Right atrium auricular region (tissue), 2 donors: ENCODE data around the gene DET1. TPM values are rescaled to one million over a fixed set of nuclear protein-coding genes. Genes with fewer than 3 reads are reported as not detected.
A peak's percentile ranks its signal among the peaks of the same experiment; 100 is the strongest.

Experiments used
- DNase-seq: peaks from one replicate; pipeline ENCODE4 v3.0.0-alpha.2; 2019; ENCODE audit warnings: low spot score
- H3K27ac ChIP-seq, 2 donors: fragments of 200-600 bp; sonication (generic); 1 replicate in 1 of 2; 2 replicates in 1 of 2; pipeline ENCODE4 v1.5.1; 2016 to 2019
- H3K27me3 ChIP-seq, 2 donors: fragments of 200-600 bp; sonication (generic); one replicate each; pipeline versions ENCODE4 v1.5.1 to v1.6.0; 2017 to 2019
- H3K36me3 ChIP-seq: fragments of 200-600 bp; sonication (generic); one replicate; pipeline ENCODE4 v1.5.1; 2016
- H3K4me1 ChIP-seq, 2 donors: fragments of 200-600 bp; sonication (generic); one replicate each; pipeline versions ENCODE4 v1.5.1 to v1.6.0; 2017 to 2019
- H3K4me3 ChIP-seq, 2 donors: fragments of 200-600 bp; sonication (generic); 1 replicate in 1 of 2; 2 replicates in 1 of 2; pipeline ENCODE4 v1.5.1; 2017 to 2019; ENCODE audit warnings: mild to moderate bottlenecking in 1 of 2, moderate library complexity in 1 of 2
- H3K9me3 ChIP-seq, 2 donors: fragments of 200-600 bp; sonication (generic); one replicate each; pipeline ENCODE4 v1.5.1; 2019
- total RNA-seq, 2 donors: library from RNA; depleted of rRNA; stranded (reverse); fragments of >200 nt; gene quantifications; one replicate each; pipeline ENCODE4 v1.1.0, GENCODE V29; 2016
- TF ChIP-seq, protein P1 (sequence below), 2 donors: fragments of 200-600 bp; sonication (generic); IDR thresholded peaks; one replicate each; pipeline ENCODE4 v1.5.1; 2019; ENCODE audit warnings: antibody characterized with exemption in 2 of 2

Gene DET1
- total RNA-seq, 2 donors from 2014 or later, result 5.1 to 8.7 TPM

- peaks cover 0 to 12% of the 10 kb centered on the region in 2 donors for H3K4me1 ChIP-seq
- no peak overlapping the region for H3K27ac ChIP-seq
- no peak overlapping the region for H3K4me3 ChIP-seq
- H3K27me3 ChIP-seq, result no peaks in the 10 kb centered on the region
- H3K9me3 ChIP-seq, result no peaks in the 10 kb centered on the region
- TF ChIP-seq, protein P1, sequence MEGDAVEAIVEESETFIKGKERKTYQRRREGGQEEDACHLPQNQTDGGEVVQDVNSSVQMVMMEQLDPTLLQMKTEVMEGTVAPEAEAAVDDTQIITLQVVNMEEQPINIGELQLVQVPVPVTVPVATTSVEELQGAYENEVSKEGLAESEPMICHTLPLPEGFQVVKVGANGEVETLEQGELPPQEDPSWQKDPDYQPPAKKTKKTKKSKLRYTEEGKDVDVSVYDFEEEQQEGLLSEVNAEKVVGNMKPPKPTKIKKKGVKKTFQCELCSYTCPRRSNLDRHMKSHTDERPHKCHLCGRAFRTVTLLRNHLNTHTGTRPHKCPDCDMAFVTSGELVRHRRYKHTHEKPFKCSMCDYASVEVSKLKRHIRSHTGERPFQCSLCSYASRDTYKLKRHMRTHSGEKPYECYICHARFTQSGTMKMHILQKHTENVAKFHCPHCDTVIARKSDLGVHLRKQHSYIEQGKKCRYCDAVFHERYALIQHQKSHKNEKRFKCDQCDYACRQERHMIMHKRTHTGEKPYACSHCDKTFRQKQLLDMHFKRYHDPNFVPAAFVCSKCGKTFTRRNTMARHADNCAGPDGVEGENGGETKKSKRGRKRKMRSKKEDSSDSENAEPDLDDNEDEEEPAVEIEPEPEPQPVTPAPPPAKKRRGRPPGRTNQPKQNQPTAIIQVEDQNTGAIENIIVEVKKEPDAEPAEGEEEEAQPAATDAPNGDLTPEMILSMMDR (IDR thresholded peaks at IDR 0.05), result no peak
- H3K36me3 ChIP-seq, result peaks cover 11% of the 10 kb centered on the region
- DNase-seq, result no peak
These were observed 10.7 kb downstream of the DET1 start for GRCh38 chr15:88535607-88536313.

DNA sequence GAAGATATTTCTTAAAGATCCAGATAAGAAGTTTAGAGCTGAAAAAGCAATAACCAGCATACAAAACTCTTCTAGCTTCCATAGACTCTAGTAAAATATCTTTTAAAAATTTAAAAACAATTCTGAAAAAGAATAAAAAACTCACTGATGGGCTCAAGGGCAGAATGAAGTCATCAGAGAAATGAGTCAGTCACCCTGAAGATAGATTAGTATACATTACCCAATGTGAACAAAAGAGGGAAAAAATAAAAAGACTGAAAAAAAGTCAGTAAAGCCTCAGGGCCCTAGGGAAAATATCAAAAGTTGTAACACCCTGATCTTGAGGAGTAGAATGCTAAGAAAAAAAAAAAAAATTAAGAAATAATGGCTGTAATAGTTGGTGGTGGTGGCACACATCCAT, 11.4 kb downstream of the DET1 start:
- Histone ChIP-seq H3K36me3 (peaks cover 18% of the 10 kb centered on the region), H3K27me3 (no peaks in the 10 kb centered on the region), H3K4me3 (no peak overlapping the region), H3K9me3 (no peaks in the 10 kb centered on the region), H3K4me1 (peaks cover 0 to 12% of the 10 kb centered on the region in 2 donors), H3K27ac (no peak overlapping the region)
- no peak for DNase-seq
- TF ChIP-seq, protein P1 (IDR thresholded peaks at IDR 0.05), result no peak

GRCh38 chr15:88533376-88533775, 13.1 kb downstream of the DET1 start:
- TF ChIP-seq, protein P1 (IDR thresholded peaks at IDR 0.05), result no peak
- Histone ChIP-seq H3K36me3 (peaks cover 29% of the 10 kb centered on the region), H3K27me3 (no peaks in the 10 kb centered on the region), H3K9me3 (no peaks in the 10 kb centered on the region), H3K4me3 (no peak overlapping the region), H3K27ac (no peak overlapping the region), H3K4me1 (peaks cover 0 to 12% of the 10 kb centered on the region in 2 donors)
- no peak for DNase-seq

DNA sequence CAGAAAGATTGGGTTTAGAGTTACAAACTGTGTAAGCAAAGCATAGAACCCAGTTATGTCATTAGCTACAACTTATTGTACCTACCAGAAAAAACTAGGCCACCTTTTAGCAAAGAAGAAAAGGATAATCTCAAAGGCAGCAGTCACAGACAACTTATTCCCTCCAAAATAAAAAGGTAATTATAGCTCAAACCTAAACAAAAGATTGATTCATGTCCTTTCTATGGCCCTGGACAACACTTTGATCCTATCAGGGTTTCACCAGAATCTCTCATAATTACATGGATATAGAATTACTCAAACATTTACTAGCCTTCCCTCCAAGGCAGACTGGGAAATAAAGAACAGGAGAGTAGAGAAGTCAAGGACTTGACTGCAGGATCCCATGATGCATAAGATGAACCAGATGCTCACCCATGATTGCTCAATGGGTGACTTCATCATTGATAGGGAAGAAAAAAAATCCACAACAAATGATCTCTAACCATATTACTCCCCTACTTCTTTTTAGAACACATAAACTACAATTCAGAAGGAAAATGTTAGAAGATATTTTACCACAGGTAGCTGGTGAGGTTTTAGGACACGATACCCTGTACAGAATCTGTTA, 17.4 kb downstream of the DET1 start:
- Histone ChIP-seq H3K27me3 (no peaks in the 10 kb centered on the region), H3K27ac (no peak overlapping the region), H3K4me3 (no peak overlapping the region), H3K36me3 (peaks cover 29% of the 10 kb centered on the region), H3K4me1 (peaks cover 0 to 9% of the 10 kb centered on the region in 2 donors), H3K9me3 (no peaks in the 10 kb centered on the region)
- TF ChIP-seq, protein P1 (IDR thresholded peaks at IDR 0.05), result no peak
- no peak for DNase-seq

DNA sequence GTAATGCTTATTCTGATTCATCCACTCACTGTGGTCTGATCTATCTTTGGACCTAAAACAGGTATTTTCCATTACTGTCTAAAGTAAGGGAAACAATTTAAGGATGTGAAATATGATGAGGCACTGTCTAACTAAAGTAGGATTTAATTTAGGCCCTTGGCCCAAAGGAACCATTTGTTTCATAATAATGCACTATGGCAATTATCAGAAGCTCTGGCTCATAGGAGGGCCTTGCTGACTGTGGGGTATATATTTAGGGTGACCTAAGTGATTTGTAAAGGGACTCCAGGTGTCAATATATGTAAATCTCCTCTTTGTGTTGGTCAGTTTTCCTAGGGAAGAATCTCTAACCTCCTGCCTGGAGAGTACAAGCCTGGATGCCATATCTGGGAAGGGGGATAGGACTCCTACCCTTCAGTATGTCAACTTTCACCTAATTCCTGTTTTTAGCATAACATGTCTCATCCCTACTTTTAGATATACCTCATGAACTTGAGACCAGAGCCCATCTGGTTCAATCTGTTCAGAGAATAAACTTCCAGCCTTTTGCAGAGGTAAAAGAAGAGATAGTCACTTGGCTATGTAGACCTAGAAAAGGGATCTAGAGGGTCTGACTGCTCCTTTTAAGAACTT, 20.1 kb downstream of the DET1 start:
- no peak for DNase-seq
- H3K27ac ChIP-seq, result peak overlapping the region in 1 of 2 donors; percentile 49
- peaks cover 0 to 9% of the 10 kb centered on the region in 2 donors for H3K4me1 ChIP-seq
- H3K4me3 ChIP-seq, result no peak overlapping the region
- TF ChIP-seq, protein P1 (IDR thresholded peaks at IDR 0.05), result no peak
- no peaks in the 10 kb centered on the region for H3K27me3 ChIP-seq
- H3K36me3 ChIP-seq, result peaks cover 24% of the 10 kb centered on the region
- no peaks in the 10 kb centered on the region for H3K9me3 ChIP-seq
